Parathyroid adenoma (tissue), 2 donors: Measurements from ENCODE around the gene CAB39.

Experiments used
- H2AFZ ChIP-seq: fragments of 300-600 bp; sonication (generic); one replicate; pipeline ENCODE4 v1.7.0; 2017; ENCODE audit warnings: antibody characterized with exemption, mild to moderate bottlenecking
- H3K27ac ChIP-seq: fragments of 300-600 bp; sonication (generic); one replicate; pipeline ENCODE4 v1.7.0; 2017
- H3K27me3 ChIP-seq: fragments of 300-600 bp; sonication (generic); one replicate; pipeline ENCODE4 v1.7.0; 2017; ENCODE audit warnings: low read length; ENCODE audit not compliant: control insufficient read depth, insufficient read depth
- H3K36me3 ChIP-seq: fragments of 300-600 bp; sonication (generic); one replicate; pipeline ENCODE4 v1.7.0; 2017; ENCODE audit warnings: low read length; ENCODE audit not compliant: control insufficient read depth, insufficient read depth
- H3K4me1 ChIP-seq: fragments of 300-600 bp; sonication (generic); one replicate; pipeline ENCODE4 v1.7.0; 2017; ENCODE audit warnings: control low read depth
- H3K4me2 ChIP-seq: fragments of 300-600 bp; sonication (generic); one replicate; pipeline ENCODE4 v1.7.0; 2017; ENCODE audit warnings: low read length
- H3K4me3 ChIP-seq: fragments of 300-600 bp; sonication (generic); one replicate; pipeline ENCODE4 v1.7.0; 2017; ENCODE audit warnings: low read depth, low read length
- H3K79me2 ChIP-seq: fragments of 300-600 bp; sonication (generic); one replicate; pipeline ENCODE4 v1.7.0; 2017; ENCODE audit warnings: control low read depth
- H3K9ac ChIP-seq: fragments of 300-600 bp; sonication (generic); one replicate; pipeline ENCODE4 v1.7.0; 2017; ENCODE audit warnings: mild to moderate bottlenecking
- H3K9me3 ChIP-seq: fragments of 300-600 bp; sonication (generic); one replicate; pipeline ENCODE4 v1.7.0; 2017; ENCODE audit warnings: low read length; ENCODE audit not compliant: control insufficient read depth
- TF ChIP-seq, protein P1 (sequence below): fragments of 300-600 bp; sonication (generic); IDR thresholded peaks from one replicate; pipeline ENCODE4 v1.7.0; 2017; ENCODE audit warnings: antibody characterized with exemption, mild to moderate bottlenecking
- donor health status: primary hyperparathyroidism.

Gene CAB39

DNA sequence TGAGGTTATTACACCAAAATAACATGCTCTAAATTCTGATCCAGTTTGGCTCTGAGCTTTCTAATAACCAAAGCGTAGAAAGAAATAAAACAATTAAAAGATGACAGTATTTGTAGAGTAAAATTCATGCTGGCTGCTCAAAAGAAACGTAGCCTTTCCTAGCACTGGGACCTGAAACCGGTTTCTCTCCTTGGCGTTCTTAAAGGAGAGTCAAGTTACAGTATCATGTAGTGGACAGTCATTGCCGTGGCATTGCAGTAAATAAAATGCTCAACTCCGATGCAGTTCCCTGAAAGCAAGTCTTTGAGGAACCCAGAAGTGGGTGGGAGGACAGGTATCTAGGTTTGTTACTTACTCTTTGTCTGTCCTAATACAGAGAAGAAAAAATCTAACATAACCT, 99.4 kb downstream of the CAB39 start:
- H3K79me2 ChIP-seq: peaks cover 2% of the 10 kb centered on the region
- no peaks in the 10 kb centered on the region for H3K27me3 ChIP-seq
- H3K9ac ChIP-seq: no peak overlapping the region
- H2AFZ ChIP-seq: no peak overlapping the region
- peaks cover 13% of the 10 kb centered on the region for H3K4me1 ChIP-seq
- H3K4me3 ChIP-seq: no peak overlapping the region
- H3K36me3 ChIP-seq: no peaks in the 10 kb centered on the region
- peak overlapping the region; percentile 9 for H3K27ac ChIP-seq
- peak overlapping the region; percentile 7 for H3K4me2 ChIP-seq
- TF ChIP-seq, protein P1, sequence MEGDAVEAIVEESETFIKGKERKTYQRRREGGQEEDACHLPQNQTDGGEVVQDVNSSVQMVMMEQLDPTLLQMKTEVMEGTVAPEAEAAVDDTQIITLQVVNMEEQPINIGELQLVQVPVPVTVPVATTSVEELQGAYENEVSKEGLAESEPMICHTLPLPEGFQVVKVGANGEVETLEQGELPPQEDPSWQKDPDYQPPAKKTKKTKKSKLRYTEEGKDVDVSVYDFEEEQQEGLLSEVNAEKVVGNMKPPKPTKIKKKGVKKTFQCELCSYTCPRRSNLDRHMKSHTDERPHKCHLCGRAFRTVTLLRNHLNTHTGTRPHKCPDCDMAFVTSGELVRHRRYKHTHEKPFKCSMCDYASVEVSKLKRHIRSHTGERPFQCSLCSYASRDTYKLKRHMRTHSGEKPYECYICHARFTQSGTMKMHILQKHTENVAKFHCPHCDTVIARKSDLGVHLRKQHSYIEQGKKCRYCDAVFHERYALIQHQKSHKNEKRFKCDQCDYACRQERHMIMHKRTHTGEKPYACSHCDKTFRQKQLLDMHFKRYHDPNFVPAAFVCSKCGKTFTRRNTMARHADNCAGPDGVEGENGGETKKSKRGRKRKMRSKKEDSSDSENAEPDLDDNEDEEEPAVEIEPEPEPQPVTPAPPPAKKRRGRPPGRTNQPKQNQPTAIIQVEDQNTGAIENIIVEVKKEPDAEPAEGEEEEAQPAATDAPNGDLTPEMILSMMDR: no peak
- no peaks in the 10 kb centered on the region for H3K9me3 ChIP-seq

DNA sequence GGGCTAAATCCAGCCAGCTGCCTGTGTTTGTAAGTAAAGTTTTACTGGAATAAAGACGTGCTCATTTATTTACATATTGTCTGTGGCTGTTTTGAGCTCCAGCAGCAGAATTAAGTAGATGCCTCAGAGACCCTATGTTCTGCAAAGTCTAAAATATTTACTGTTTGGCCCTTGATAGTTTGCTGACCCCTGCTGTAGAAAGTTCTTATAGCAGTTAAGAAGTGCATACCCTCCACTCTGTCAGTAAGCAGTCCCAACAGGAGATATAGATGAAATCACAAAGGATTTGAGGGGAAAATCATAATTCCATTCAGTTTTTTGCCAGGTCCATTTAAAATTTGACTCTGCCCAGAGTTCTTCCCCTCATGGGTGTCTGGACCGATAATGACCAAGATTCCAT, 102.0 kb downstream of the CAB39 start:
- no peak overlapping the region for H2AFZ ChIP-seq
- no peaks in the 10 kb centered on the region for H3K9me3 ChIP-seq
- H3K9ac ChIP-seq: no peak overlapping the region
- no peak overlapping the region for H3K4me2 ChIP-seq
- no peak overlapping the region for H3K27ac ChIP-seq
- H3K79me2 ChIP-seq: no peaks in the 10 kb centered on the region
- peaks cover 13% of the 10 kb centered on the region for H3K4me1 ChIP-seq
- H3K27me3 ChIP-seq: no peaks in the 10 kb centered on the region
- no peak overlapping the region for H3K4me3 ChIP-seq
- TF ChIP-seq, protein P1: peak; percentile 22
- no peaks in the 10 kb centered on the region for H3K36me3 ChIP-seq

DNA sequence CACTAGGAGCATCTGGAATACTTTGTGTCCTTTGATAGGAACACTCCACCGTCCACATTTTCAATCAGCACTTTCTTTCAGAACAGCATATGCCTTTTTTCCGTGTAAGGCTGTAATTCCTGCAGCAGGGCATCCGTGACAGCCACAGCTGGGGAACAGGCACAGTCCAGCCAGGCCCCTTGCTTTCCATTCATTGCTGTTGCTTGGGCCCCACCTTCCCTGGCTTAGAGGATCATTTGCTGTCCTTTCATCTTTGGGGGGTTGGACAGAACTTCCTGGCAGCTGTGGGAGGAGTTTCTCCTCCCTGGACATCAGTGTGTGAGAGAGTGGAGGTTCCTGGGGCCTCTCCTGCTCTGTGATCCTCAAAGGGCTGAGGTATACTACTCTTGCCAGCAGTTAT, 102.4 kb downstream of the CAB39 start:
- TF ChIP-seq, protein P1: no peak
- Histone ChIP-seq H3K79me2 (no peaks in the 10 kb centered on the region), H3K4me3 (no peak overlapping the region), H3K4me2 (no peak overlapping the region), H3K9me3 (no peaks in the 10 kb centered on the region), H3K36me3 (no peaks in the 10 kb centered on the region), H3K9ac (no peak overlapping the region), H3K27me3 (no peaks in the 10 kb centered on the region), H2AFZ (no peak overlapping the region), H3K27ac (no peak overlapping the region), H3K4me1 (peaks cover 13% of the 10 kb centered on the region)

DNA sequence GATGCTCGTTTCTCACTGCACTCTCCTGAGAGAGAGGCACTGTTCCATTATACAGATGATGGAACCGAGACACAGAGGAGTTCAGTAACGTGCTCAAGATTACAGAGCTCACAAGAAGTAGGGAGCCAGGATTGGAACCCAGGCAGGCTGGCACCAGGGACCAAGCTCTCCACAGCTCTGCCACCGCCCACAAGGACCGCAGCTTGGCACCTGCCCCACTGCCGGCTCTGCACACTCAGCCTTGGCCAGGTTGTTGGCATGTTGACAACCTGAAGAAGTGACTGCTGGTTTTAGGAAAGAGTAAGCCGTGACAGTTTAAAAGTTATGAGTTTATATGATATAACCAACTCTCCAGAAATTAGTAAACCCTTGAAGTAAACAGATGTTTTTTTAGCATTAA, 104.1 kb downstream of the CAB39 start:
- H3K36me3 ChIP-seq: no peaks in the 10 kb centered on the region
- H2AFZ ChIP-seq: no peak overlapping the region
- no peaks in the 10 kb centered on the region for H3K27me3 ChIP-seq
- H3K79me2 ChIP-seq: no peaks in the 10 kb centered on the region
- peaks cover 13% of the 10 kb centered on the region for H3K4me1 ChIP-seq
- H3K4me3 ChIP-seq: no peak overlapping the region
- H3K9ac ChIP-seq: no peak overlapping the region
- TF ChIP-seq, protein P1: no peak
- no peaks in the 10 kb centered on the region for H3K9me3 ChIP-seq
- H3K27ac ChIP-seq: no peak overlapping the region
- H3K4me2 ChIP-seq: no peak overlapping the region

DNA sequence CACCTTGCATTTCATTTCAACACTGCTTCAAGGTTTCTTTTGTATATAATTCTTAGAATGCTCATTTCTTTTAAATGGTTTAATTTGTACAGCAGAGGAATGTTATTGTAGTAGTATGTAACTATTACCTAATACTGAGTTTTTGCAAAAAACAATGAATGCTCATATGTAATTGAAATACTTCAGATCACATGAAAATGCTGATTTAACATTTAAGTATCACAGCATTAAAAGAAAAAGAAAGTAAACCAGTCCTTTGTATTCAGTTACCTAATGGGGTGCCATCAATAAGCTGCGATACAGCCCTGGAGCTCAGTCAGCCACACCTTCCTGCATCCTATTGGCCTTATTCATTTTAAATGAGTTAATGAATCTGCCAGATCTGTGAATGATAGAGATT, 106.8 kb downstream of the CAB39 start:
- H3K36me3 ChIP-seq: no peaks in the 10 kb centered on the region
- H3K79me2 ChIP-seq: no peaks in the 10 kb centered on the region
- TF ChIP-seq, protein P1: no peak

More for the DNA sequence above, 106.8 kb downstream of the CAB39 start:
- H3K9ac ChIP-seq: no peak overlapping the region
- peaks cover 18% of the 10 kb centered on the region for H3K4me1 ChIP-seq
- no peak overlapping the region for H3K4me2 ChIP-seq
- no peak overlapping the region for H3K27ac ChIP-seq
- H2AFZ ChIP-seq: no peak overlapping the region
- H3K9me3 ChIP-seq: no peaks in the 10 kb centered on the region
- no peaks in the 10 kb centered on the region for H3K27me3 ChIP-seq
- no peak overlapping the region for H3K4me3 ChIP-seq
